NCI-H1105 treated with DMSO at 0.1 percent for 48 hours (cell line): Measurements from ENCODE around the gene L3MBTL1.
"Not testable (repeated sequence)": the region's sequence is repeated elsewhere in the genome, so short reads cannot be mapped to it uniquely, and the experiment has no call there.

Experiments
- DNase-seq: peaks from one replicate; lab custom pipeline; 2025; lab: John Stamatoyannopoulos, UW

Gene L3MBTL1

GRCh38 chr20:43507150-43508080 is at the start of gene L3MBTL1:
Gene L3MBTL1 (plus strand): TSS chr20:43507697. CDS start chr20:43513504, 5,807 bp downstream.
- peak; percentile 23 for DNase-seq

GRCh38 chr20:43458422-43458924 is 49.0 kb upstream of the L3MBTL1 start:
- no peak for DNase-seq

GRCh38 chr20:43459022-43459942 is 48.2 kb upstream of the L3MBTL1 start:
- no peak for DNase-seq

- DNase-seq: no peak
These were observed 47.2 kb upstream of the L3MBTL1 start for GRCh38 chr20:43460172-43460829.

- DNase-seq: no peak
These were observed 46.7 kb upstream of the L3MBTL1 start for GRCh38 chr20:43460830-43461200.

GRCh38 chr20:43461894-43462659 is 45.4 kb upstream of the L3MBTL1 start:
- DNase-seq: no peak

- no peak for DNase-seq
These were observed 44.6 kb upstream of the L3MBTL1 start for GRCh38 chr20:43462660-43463526.

- DNase-seq: no peak
These were observed 43.8 kb upstream of the L3MBTL1 start for GRCh38 chr20:43463527-43464218.

- DNase-seq: no peak
These were observed 43.2 kb upstream of the L3MBTL1 start for GRCh38 chr20:43464219-43464790.

GRCh38 chr20:43465625-43465943 is 41.9 kb upstream of the L3MBTL1 start:
- no peak for DNase-seq

GRCh38 chr20:43467589-43467988 is 39.9 kb upstream of the L3MBTL1 start:
- DNase-seq: no peak

GRCh38 chr20:43472671-43473380 is 34.7 kb upstream of the L3MBTL1 start:
- DNase-seq: no peak

- no peak for DNase-seq
These were observed 34.2 kb upstream of the L3MBTL1 start for GRCh38 chr20:43473381-43473704.

GRCh38 chr20:43477193-43477592 is 30.3 kb upstream of the L3MBTL1 start:
- no peak for DNase-seq

- no peak for DNase-seq
These were observed 29.9 kb upstream of the L3MBTL1 start for GRCh38 chr20:43477619-43478018.

GRCh38 chr20:43490038-43490437 is 17.5 kb upstream of the L3MBTL1 start:
- no peak for DNase-seq

GRCh38 chr20:43492101-43492500 is 15.4 kb upstream of the L3MBTL1 start:
- DNase-seq: no peak

- DNase-seq: no peak
These were observed 12.1 kb upstream of the L3MBTL1 start for GRCh38 chr20:43495388-43495787.

- not testable (repeated sequence) for DNase-seq
These were observed 5.5 kb upstream of the L3MBTL1 start for GRCh38 chr20:43502021-43502420.
